ENCODE measurements around the gene HAUS5.
"Not testable (repeated sequence)": the region's sequence is repeated elsewhere in the genome, so short reads cannot be mapped to it uniquely, and the experiment has no call there.

Gene HAUS5, protein sequence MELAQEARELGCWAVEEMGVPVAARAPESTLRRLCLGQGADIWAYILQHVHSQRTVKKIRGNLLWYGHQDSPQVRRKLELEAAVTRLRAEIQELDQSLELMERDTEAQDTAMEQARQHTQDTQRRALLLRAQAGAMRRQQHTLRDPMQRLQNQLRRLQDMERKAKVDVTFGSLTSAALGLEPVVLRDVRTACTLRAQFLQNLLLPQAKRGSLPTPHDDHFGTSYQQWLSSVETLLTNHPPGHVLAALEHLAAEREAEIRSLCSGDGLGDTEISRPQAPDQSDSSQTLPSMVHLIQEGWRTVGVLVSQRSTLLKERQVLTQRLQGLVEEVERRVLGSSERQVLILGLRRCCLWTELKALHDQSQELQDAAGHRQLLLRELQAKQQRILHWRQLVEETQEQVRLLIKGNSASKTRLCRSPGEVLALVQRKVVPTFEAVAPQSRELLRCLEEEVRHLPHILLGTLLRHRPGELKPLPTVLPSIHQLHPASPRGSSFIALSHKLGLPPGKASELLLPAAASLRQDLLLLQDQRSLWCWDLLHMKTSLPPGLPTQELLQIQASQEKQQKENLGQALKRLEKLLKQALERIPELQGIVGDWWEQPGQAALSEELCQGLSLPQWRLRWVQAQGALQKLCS

DNA sequence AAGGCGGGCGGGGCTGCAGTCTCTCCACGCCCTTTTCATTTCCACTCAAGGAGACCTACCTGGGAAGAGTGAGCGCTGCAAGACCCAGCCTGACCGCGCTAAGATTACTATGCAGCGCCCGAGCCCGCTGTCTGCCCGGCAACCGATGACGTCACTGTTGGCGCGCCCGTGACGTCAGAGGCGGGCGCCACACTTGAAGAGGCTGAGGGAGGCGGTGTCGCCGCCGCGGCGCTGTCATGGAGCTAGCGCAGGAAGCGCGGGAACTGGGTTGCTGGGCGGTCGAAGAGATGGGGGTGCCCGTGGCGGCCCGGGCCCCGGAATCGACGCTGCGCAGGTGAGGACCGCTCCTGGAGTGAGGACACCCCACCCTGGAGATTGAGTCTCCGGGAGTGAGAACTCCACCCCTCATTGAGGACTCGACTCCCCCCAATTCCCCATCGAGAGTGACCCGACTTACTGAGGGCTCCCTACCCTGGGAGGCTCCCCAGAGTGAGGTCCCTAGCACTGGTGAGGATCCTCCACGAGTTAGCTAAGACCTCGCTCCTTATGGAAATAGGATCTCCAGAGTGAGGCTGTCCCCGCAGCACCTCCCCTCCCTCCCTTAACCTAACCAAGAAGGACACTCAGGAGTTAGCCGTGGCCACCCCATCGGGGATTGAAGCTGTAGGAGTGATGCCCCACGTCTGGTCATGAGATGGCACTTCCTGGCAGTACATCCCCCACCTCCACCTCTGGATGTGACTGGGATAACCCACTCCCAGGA lies at the start of gene HAUS5:
HAUS5 (plus strand) TSS at position 177 of the 763 bp plus-strand sequence; CDS start at position 237, 60 bp downstream.
- peak; percentile 61 for DNase-seq (ENCODE audit: low read depth)
- peak within 1 kb of the TSS; percentile 88 for H3K4me3 ChIP-seq (ENCODE audit: low read depth, low read length)

DNA sequence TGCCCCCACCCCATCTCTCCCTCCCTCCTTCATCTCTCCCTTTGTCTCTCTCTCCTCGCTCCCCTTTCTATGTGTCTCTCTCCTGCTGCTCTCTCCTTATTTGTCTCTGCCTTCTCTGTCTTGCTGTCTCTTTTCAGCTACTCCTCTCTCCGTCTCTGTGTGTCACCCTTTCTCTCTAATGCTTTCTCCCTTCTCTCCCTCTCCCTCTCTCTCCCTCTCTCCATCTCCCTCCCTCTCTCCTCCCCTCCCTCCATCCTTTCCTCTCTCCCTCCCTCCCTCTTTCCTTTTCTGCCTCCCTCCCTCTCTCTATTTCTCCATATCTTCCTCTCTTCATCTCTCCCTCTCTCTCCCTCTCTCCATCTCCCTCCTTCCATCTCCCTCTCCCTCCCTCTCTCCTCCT lies 49.8 kb upstream of the HAUS5 start:
- no peak overlapping the region for H3K4me3 ChIP-seq (ENCODE audit: low read depth, low read length)
- DNase-seq (ENCODE audit: low read depth) = no peak

DNA sequence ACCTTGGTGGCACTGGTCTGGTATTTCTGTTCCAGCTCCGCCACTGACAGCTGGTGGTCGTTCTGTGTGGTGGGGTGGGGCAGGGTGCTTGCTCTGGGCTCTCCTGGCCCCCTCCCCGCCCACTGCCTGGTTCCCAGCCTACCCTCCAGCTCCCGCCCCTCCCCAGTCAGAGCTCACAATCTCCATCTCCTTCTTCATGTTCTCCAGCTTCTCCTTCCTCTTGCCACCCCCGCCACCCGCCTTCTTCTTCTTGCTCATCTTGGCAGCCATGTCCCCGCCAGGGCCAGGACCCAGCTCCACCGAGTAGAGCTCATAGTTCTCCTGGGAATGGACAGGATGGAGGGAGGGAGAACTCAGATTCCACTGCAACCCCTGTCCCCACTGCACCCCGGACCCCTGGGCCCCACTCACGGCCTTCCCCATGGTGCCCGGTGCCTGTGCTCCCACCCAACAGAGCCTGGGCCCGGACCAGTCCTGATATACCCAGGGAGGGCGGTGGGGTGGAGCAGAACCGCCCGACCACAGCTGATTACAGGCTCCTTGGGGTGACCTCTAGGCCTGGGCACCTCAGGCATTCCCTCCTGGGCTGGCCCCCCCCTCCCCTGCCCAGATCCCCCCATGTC lies 49.2 kb upstream of the HAUS5 start, which contains the start of gene ATP4A:
ATP4A (minus strand) TSS at position 452 of the 623 bp plus-strand sequence; CDS start at position 423, 29 bp downstream.
- no peak within 1 kb of the TSS for H3K4me3 ChIP-seq (ENCODE audit: low read depth, low read length)
- no peak for DNase-seq (ENCODE audit: low read depth)

DNA sequence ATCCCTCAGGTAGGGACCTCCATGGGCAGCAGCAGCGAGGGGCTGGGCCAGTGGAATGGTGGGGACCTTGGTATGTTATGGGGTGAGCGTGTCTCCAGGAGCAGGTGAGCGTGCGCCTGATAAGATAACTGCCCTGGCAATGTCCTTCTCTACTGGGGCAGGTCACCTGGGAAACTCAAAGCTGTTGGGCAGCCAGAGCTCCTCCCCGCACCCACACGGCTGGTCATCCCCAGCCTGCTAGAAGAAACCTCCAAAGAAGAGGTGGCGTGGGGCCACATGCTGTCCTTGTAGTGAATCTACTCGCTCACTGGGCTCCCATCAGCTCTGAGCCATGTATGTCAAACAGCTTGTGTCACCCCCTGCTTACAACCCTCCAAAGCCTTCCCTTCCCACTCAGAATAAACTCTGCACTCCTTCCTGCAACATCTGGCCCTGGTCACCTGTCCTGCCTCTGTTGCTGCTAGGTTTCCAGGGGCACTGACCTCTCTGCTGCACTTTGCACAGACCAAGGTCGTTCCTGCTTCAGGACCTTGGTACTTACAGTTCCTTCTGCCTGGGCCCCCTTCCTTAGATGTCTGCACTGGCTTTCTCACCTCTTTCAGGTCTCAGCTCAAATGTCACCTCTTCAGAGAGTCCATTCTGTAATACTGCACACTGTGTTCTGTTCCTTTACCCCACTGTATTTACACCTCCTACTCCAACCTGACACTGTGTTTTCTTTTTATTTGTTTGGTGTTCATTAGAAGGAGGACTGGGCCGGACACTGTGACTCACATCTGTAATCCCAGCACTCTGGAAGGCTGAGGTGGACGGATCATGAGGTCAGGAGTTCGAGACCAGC lies 47.3 kb upstream of the HAUS5 start:
- no peak overlapping the region for H3K4me3 ChIP-seq (ENCODE audit: low read depth, low read length)
- DNase-seq (ENCODE audit: low read depth) = no peak

DNA sequence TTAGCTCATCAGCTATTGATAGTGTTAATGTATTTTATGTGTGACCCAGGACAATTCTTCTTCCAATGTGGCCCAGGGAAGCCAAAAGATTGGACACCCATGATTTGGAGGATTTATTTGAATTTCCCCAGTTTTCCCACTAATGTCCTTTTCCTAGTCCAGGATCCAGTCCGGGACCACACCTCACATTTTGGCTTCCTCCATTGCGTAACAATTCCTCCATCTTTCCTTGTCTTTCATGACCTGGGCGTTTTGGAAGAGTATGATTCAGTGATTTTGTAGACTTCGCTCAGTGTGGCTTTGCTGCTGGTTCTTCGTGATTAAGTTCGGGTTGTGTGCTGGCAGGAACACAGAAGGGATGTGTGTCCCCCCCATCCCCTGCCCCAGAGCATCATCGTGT lies 45.8 kb upstream of the HAUS5 start:
- no peak overlapping the region for H3K4me3 ChIP-seq (ENCODE audit: low read depth, low read length)
- DNase-seq (ENCODE audit: low read depth) = no peak

DNA sequence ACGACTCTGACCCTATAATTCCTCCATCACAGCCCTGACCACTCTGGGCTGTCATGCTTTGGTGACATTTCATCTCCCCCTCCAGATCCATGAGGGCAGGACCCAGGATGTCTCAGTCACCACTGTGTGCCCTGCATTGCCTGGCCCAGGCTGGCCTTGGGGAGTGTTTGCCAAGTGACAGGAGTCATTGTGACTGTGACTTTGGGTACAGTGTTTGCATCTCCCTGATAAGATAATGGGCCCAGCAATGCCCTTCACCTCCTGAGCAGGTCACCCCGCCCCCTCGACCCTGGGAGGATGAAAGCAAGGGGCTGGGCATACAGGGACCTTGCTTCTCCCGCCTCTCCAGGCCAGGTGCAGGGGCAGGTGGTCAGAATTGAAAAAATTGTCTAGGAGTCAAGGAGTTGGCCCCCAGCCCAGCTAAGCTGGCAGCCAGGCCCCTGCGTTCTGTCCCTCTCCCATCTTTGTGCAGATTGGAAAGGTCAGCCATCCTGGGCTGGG lies 43.2 kb upstream of the HAUS5 start:
- DNase-seq (ENCODE audit: low read depth) = no peak
- no peak overlapping the region for H3K4me3 ChIP-seq (ENCODE audit: low read depth, low read length)

DNA sequence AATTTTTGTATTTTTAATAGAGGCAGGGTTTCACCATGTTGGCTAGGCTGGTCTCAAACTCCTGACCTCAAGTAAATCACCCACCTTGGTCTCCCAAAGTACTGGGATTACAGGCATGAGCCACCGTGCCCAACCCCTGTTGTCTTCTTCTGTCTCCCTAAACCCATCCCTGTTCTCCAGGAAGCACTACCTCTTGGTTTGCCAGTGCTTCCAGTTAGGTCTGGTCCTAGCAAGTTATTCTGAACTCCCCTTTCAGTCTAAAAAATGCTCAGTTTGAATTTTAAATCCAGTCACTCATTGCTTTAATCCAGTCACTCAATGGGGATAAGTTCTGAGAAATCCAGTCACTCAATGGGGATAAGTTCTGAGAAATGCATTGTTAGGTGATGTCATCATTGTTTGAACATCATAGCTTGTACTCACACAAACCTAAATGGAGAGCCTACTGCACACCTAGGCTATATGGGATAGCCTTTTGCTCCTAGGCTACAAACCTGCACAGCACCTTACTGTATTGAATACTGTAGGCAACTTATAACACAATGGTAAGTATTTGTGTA lies 41.0 kb upstream of the HAUS5 start:
- no peak overlapping the region for H3K4me3 ChIP-seq (ENCODE audit: low read depth, low read length)
- no peak for DNase-seq (ENCODE audit: low read depth)

DNA sequence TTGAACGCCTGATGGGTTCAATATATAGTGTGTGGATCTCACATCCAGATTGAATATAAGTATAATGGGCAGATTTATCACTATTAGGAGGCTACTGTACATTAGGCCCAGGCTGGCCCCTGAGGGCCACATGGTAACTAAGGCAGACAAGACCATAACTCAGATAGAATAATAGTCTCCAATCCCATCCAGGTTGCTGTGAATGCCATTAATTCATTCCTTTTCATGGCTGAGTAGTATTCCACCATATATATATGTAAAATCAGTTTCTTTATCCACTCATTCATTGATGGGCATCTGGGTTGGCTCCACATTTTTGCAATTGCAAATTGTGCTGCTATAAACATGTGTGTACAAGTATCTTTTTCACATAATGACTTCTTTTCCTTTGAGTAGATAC lies 34.6 kb upstream of the HAUS5 start:
- H3K4me3 ChIP-seq (ENCODE audit: low read depth, low read length) = no peak overlapping the region
- no peak for DNase-seq (ENCODE audit: low read depth)

DNA sequence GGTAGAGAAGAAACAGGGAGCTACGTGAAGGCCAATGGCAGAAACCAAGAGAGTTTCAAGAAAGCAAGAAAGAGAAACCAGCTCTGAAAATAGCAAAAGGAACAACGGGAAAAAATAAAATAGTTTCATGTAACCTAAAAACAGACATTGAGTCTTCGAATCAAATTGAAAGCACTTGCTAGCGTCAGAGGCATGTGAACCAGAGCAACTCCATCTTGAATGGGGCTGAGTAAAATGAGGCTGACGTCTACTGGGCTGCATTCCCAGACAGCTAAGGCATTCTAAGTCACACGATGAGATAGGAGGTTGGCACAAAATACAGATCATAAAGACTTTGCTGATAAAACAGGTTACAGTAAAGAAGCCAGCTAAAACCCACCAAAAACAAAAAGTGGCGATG lies 33.8 kb upstream of the HAUS5 start:
- no peak overlapping the region for H3K4me3 ChIP-seq (ENCODE audit: low read depth, low read length)
- DNase-seq (ENCODE audit: low read depth) = no peak

DNA sequence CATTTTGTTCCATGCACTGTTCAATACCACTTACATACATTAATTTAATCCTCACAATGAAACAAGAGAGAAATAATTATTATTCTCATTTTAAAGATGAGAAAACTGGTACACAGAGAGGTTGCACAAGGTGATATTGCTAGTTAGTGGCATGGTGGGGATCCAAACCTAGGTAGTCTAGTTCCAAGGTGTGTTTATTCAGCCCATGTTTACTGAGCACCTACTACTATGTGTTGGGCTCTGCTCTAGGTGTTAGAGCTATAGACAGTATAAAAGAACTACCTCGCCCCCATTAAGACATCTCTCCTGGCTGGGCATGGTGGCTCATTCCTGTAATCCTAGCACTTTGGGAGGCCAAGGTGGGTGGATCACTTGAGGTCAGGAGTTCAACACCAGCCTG lies 29.8 kb upstream of the HAUS5 start:
- no peak for DNase-seq (ENCODE audit: low read depth)
- no peak overlapping the region for H3K4me3 ChIP-seq (ENCODE audit: low read depth, low read length)

DNA sequence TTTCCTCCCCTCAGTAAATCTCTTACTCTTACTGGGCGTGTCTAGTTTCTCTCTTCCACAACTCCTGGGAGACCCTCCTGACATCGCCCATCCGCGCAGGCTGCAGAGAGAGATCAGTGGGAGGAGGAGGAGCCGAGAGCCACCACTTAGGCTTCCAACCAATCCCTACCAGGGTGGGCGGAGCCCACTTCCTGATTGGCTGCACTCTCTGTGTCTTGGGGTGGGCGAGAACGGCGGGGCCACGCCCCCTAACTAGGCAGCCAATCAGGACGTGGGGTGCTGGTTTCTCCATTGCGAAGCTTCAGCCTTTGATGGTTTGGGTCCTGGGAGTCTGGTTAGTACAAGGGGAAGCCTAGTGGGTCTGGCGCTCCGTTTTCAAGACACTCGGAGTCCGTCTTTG lies 26.7 kb upstream of the HAUS5 start, which contains the start of gene PMIS2:
PMIS2 (plus strand) TSS at position 326 of the 400 bp plus-strand sequence. CDS start 87 bp downstream, outside the sequence.
- no peak within 1 kb of the TSS for H3K4me3 ChIP-seq (ENCODE audit: low read depth, low read length)
- DNase-seq (ENCODE audit: low read depth) = no peak

DNA sequence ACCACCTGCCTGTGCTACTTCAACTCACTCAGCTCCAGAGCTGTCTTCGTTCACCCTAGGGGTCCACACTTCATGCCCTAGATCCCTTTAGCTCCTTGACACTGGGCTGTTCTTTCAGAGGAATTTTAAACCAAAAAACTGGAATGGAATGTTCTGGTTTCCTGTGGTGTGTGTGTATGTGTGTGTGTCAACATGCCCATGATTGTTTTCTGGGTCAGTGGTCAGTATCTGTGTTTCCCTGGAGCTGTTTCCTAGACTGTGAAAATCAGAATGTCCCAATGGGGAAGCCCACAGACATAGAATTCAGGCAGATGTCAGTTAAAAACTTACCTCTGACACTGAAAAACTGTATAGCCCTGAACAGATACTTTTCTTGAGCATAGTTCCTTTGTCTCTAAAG lies 25.2 kb upstream of the HAUS5 start:
- DNase-seq (ENCODE audit: low read depth) = no peak
- H3K4me3 ChIP-seq (ENCODE audit: low read depth, low read length) = no peak overlapping the region

DNA sequence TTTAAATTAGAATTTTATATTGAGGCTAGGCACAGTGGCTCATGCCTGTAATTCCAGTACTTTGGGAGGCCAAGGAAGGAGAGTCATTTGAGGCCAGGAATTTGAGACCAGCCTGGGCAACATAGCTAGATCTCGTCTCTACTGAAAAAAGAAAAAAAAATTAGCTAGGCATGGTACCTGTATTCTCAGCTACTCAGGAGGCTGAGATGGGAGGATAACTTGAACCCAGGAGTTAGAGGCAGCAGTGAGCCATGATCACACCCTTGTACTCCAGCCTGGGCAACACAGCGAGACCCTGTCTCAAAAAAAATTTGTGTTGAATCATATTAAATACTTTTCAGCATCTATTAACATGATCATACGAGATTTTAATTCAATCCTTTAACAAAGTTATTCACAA lies 21.7 kb upstream of the HAUS5 start:
- no peak for DNase-seq (ENCODE audit: low read depth)
- no peak overlapping the region for H3K4me3 ChIP-seq (ENCODE audit: low read depth, low read length)

DNA sequence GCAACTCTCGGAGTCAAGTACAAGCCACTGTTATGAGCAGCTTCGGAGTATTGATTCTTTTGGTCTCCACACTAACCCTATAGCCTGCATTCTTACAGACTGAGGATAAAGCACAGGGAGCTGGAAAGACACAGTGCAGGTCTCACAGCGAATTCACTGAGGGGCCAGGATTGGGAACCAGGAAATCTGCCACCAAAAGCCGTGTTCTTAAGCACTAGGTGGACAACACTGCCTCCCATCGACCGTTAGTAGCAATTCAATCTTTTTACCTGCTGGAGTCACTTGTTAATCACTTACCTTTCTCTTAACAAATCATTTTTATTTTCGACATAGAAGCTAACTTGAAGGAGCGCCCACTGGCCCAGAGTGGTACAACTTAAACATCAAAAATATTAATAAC lies 20.3 kb upstream of the HAUS5 start:
- DNase-seq (ENCODE audit: low read depth) = peak; percentile 7
- H3K4me3 ChIP-seq (ENCODE audit: low read depth, low read length) = no peak overlapping the region

DNA sequence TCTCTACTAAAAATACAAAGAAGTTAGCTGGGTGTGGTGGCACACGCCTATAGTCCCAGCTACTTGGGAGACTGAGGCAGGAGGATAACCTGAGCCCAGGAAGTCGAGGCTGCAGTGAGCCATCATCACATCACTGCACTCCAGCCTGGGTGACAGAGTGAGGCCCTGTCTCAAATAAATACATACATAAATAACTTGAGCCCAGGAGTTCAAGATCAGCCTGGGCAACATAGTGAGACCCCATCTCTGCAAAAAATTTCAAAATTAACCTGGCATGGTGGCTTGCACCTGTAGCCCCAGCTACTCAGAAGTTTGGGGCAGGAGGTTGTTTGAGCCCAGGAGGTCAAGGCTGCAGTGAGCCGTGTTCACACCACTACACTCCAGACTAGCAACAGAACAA lies 17.5 kb upstream of the HAUS5 start:
- not testable (repeated sequence) for DNase-seq (ENCODE audit: low read depth); H3K4me3 ChIP-seq (ENCODE audit: low read depth, low read length)

DNA sequence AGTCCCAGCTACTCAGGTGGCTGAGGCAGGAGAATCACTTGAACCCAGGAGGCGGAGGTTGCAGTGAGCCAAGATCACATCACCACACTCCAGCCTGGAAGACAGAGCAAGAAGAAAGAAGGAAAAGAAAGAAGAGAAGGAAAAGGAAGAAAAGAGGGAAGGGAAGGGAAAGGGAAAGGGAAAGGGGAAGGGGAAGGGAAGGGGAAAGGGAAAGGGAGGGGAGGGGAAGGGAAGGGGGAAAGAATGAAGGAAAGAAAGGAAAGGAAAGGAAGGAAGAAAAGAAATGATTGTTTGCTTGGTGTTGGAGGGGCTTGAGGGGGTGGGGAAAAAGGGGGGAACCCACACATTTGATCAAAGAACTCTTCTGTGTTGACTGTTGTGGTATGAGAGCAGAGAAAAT lies 16.6 kb upstream of the HAUS5 start:
- DNase-seq (ENCODE audit: low read depth) = no peak
- H3K4me3 ChIP-seq (ENCODE audit: low read depth, low read length) = no peak overlapping the region

DNA sequence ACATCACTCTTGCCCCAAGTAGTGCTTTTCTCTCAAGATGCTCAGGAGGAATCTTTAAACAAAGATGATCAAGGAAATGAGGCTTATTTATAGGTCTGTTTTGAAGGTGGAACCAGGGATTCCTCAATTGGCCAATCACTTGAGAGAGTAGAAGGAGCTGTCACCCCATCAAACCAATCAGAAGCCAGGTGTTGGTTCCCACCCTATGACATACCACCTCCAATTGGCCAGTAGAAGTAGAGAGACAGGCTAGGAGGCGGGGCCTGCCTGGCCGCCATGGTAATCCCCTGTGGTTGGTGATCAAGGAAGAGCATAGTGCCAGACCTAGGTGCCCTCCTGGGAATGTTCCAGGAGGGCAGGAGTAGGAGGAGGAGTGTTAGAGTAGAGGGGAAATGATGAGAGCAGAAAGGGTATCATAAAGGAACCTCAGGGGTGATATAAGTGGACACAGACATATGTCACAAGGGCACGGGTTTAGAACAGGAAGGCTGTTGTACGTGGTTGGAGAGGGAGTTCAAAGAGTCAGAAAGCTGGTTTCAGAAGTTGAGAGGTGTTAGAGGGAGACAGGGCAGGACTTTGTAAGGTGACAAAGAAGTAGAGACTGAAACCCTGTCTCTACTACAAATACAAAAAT lies 16.1 kb upstream of the HAUS5 start:
- DNase-seq (ENCODE audit: low read depth) = no peak
- H3K4me3 ChIP-seq (ENCODE audit: low read depth, low read length) = no peak overlapping the region

DNA sequence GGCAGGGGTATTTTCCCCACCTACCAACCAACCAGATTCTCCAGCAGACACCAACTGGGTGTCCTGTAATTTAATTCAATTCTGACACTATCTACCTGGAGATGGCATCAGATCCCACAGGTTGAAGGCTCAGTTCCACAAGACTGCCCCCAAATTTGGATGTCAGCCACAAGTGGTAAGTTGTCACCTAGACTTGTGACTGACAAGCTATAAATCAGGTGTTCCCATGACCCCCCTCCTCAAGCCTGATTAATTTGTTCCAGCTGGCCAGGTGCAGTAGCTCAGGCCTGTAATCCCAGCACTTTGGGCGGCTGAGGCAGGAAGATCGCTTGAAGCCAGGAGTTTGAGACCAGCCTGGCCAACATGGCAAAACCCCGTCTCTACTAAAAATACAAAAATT lies 10.6 kb upstream of the HAUS5 start:
- DNase-seq (ENCODE audit: low read depth) = no peak
- H3K4me3 ChIP-seq (ENCODE audit: low read depth, low read length) = no peak overlapping the region

Measured in skeletal muscle cell (primary cell).